ENCODE measurements around the gene ETHE1.
"Not testable (repeated sequence)": the region's sequence is repeated elsewhere in the genome, so short reads cannot be mapped to it uniquely, and the experiment has no call there.

The ETHE1 gene

DNA sequence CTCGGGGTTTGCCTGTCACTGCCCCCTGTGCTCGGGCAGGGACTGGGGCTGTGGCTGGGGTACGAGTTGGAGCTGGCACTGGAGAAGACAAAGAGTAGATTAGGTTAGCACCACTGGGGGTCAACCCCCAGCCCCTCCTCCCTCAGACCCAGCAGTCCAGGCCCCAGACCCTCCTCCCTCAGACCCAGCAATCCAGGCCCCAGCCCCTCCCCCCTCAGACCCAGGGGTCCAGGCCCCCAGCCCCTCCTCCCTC, 25.1 kb upstream of the ETHE1 start:
- DNase-seq (ENCODE audit: low spot score) = no peak
- TF ChIP-seq, protein P1, sequence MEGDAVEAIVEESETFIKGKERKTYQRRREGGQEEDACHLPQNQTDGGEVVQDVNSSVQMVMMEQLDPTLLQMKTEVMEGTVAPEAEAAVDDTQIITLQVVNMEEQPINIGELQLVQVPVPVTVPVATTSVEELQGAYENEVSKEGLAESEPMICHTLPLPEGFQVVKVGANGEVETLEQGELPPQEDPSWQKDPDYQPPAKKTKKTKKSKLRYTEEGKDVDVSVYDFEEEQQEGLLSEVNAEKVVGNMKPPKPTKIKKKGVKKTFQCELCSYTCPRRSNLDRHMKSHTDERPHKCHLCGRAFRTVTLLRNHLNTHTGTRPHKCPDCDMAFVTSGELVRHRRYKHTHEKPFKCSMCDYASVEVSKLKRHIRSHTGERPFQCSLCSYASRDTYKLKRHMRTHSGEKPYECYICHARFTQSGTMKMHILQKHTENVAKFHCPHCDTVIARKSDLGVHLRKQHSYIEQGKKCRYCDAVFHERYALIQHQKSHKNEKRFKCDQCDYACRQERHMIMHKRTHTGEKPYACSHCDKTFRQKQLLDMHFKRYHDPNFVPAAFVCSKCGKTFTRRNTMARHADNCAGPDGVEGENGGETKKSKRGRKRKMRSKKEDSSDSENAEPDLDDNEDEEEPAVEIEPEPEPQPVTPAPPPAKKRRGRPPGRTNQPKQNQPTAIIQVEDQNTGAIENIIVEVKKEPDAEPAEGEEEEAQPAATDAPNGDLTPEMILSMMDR (IDR thresholded peaks at IDR 0.05; ENCODE audit: borderline replicate concordance, control extremely low read depth, extremely low read depth, insufficient read depth, missing control alignments) = no peak
- in situ Hi-C loops (cut with MboI; ENCODE audit: low sequenced_read_pairs, unreplicated experiment) = no loop called here

DNA sequence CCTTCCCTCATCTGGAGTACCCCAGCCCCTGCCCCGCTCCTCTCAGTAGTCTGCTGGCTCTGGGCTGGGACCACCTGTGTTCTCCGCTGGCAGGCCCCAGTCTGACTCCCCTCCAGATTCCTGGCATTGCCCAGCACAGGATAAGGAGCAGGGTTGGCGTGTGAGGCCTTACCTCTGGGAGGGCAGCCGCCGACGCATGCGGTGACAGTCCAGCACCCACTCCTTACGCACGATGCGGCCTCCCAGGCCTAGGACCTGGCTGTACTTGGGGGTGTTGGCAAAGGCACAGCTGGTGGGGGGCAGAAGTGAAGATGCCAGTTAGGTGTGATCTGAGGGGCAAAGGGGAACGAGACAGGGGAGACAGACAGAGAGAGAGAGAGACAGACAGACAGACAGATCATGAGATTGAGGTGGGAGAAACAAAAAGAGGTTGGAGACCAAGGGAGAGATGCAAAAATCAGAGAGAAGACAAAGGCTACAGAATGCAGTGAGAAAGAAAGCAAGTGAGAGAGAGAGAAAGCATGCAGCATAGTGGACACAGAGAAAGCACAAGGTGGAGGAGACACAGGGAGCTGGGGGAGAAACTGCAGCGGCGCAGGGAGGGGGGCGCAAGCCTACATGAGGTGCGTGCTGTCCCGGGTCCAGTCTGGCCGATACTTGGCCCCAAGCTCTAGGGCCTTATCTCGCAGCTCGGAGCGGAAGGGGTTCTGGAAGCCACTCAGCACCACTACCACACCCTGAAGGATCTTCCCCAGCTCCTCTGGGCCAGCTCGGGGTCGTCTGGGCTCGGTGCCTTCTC, 24.6 kb upstream of the ETHE1 start:
- no peak for DNase-seq (ENCODE audit: low spot score)
- TF ChIP-seq, protein P1 (IDR thresholded peaks at IDR 0.05; ENCODE audit: borderline replicate concordance, control extremely low read depth, extremely low read depth, insufficient read depth, missing control alignments) = no peak
- in situ Hi-C loops (cut with MboI; ENCODE audit: low sequenced_read_pairs, unreplicated experiment) = no loop called here

DNA sequence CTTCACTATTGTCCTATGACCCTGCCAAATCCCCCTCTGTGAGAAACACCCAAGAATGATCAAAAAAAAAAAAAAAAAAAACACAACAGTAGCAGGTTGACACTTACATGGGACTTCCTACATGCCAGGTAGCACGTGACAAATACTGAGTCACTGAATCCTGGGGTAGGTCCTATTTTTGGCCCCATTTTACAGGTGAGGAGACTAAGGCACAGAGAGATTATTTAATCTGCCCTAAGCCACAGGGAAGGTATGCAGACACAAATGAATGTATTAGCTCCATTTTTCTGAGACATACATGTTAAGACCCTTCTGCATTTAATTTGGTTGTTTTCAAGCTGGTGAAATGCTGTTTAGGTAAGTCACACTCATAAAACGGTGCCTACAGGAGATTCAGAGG, 21.7 kb upstream of the ETHE1 start:
- in situ Hi-C loops (cut with MboI; ENCODE audit: low sequenced_read_pairs, unreplicated experiment) = no loop called here

DNA sequence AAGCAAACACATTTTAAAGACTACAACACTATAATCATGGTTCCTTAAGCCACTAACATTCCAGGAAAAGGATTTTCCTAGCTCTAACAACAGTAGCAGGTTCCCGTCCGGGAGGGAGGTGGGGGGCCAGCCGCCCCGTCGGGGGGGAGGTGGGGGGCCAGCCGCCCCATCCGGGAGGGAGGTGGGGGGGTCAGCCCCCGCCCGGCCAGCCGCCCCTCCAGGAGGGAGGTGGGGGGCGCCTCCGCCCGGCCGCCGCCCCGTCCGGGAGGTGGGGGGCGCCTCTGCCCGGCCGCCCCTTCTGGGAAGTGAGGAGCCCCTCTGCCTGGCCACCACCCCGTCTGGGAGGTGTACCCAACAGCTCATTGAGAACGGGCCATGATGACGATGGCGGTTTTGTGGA, 20.9 kb upstream of the ETHE1 start:
- DNase-seq (ENCODE audit: low spot score); in situ Hi-C loops (cut with MboI; ENCODE audit: low sequenced_read_pairs, unreplicated experiment): not testable (repeated sequence)

More for the DNA sequence above, 21.7 kb upstream of the ETHE1 start:
- TF ChIP-seq, protein P1 (IDR thresholded peaks at IDR 0.05; ENCODE audit: borderline replicate concordance, control extremely low read depth, extremely low read depth, insufficient read depth, missing control alignments) = no peak
- DNase-seq (ENCODE audit: low spot score) = no peak

DNA sequence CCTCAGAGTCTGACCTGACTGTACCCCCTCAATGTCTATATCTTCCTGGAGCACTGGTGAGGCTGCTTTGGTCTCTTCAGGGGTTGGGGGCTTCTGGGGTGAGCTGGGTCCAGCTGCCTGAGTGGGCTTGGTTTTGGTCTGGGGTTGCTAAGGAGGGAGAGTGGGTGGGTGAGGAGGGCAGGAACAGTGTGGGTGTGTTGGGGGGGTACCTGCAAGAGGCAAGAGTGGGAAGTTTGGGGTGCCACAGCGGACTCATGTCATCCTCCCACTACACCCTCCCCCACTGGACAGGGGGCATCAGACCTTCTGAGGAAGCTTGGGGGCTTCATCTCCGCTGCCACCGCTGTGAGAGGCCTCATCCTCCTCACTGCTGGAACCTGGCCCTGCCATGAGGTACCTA, 19.6 kb upstream of the ETHE1 start:
- in situ Hi-C loops (cut with MboI; ENCODE audit: low sequenced_read_pairs, unreplicated experiment) = no loop called here
- TF ChIP-seq, protein P1 (IDR thresholded peaks at IDR 0.05; ENCODE audit: borderline replicate concordance, control extremely low read depth, extremely low read depth, insufficient read depth, missing control alignments) = no peak
- no peak for DNase-seq (ENCODE audit: low spot score)

DNA sequence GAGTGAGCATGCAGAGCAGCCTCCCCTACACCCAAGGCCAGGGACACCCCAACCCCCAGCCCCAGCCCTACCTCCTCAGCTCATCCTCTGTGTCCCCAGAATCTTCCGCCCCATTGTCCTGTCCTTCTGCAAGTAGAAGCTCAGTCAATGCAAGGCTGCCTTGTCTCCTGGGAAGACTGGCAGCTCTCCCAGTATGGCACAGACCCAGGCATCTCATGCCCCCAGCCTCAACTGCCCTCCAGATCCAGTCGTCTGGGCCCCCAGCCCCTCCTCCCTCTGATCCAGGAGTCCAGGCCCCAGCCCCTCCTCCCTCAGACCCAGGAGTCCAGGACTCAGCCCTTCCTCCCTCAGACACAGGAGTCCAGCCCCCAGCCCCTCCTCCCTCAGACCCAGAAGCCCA, 19.0 kb upstream of the ETHE1 start:
- TF ChIP-seq, protein P1 (IDR thresholded peaks at IDR 0.05; ENCODE audit: borderline replicate concordance, control extremely low read depth, extremely low read depth, insufficient read depth, missing control alignments) = no peak
- in situ Hi-C loops (cut with MboI; ENCODE audit: low sequenced_read_pairs, unreplicated experiment) = no loop called here
- no peak for DNase-seq (ENCODE audit: low spot score)

DNA sequence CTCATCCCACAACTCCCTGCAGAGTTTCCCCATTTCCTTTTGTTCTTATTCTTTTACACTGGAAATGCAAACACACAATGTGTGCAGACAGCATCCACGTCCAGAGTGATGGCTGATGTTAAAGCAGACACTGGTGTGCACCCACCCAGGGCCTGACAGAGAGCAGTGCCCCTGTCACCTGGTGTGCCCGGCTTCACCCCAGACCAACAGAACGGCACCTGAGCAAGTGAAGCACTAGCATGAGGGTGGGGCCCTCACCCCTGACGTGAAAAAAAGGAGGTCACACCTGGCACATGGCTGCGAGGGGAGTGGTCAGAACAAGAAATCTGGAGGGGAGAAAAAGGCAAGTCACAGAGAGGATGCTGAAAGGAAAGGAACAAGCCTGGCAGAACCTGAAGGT, 18.3 kb upstream of the ETHE1 start:
- in situ Hi-C loops (cut with MboI; ENCODE audit: low sequenced_read_pairs, unreplicated experiment) = no loop called here
- DNase-seq (ENCODE audit: low spot score) = no peak
- TF ChIP-seq, protein P1 (IDR thresholded peaks at IDR 0.05; ENCODE audit: borderline replicate concordance, control extremely low read depth, extremely low read depth, insufficient read depth, missing control alignments) = no peak

All from GM13976 (cell line).